ENCODE results near the gene CPT1B. TPM values are rescaled to one million over a fixed set of nuclear protein-coding genes. Genes with fewer than 3 reads are reported as not detected.

CPT1B gene
- total and polyA plus RNA-seq, 2 of the 8 experiments (the other 6 are each of a cell fraction or from before 2014, with no cell fraction given), result 34.2 to 36.2 TPM

GRCh38 chr22:50573491-50574382 is 4.5 kb downstream of the CPT1B start (continued):
- TF ChIP-seq KDM4A (IDR thresholded peaks at IDR 0.05; ENCODE audit: low read depth, low read length, severe bottlenecking), result no peak
- no peak for TF ChIP-seq HDAC2 (IDR thresholded peaks at IDR 0.05; ENCODE audit: borderline replicate concordance in 1 of 2, low read depth in 2 of 2, low read length in 2 of 2)
